IMR-90 (cell line): Measurements from ENCODE around the gene PPDPF. TPM values are rescaled to one million over a fixed set of nuclear protein-coding genes. Genes with fewer than 3 reads are reported as not detected.

Experiments
- ATAC-seq: fragments of 200-7000 bp; cut with Tn5 transposase; 2 replicates; pipeline ENCODE4 v1.9.1; 2020; ENCODE audit warnings: low read depth, mild to moderate bottlenecking, moderate library complexity
- BruUV-seq: library from RNA; stranded (reverse); fragments of 400-500 nt; replicated peaks from 2 replicates; lab custom pipeline; 2021; lab: Mats Ljungman, UMichigan
- CTCF ChIA-PET: fragments of 300-600 bp; formaldehyde crosslinking; extraction: SDS; loops from one replicate; lab custom pipeline; 2021; ENCODE audit warnings: antibody characterized with exemption; lab: Yijun Ruan, JAX
- POLR2A ChIA-PET: fragments of 300-600 bp; sonication (Branson Sonifier 250); formaldehyde crosslinking; loops from one replicate; lab custom pipeline; 2022; ENCODE audit warnings: antibody characterized with exemption; ENCODE audit not compliant: unreplicated experiment; lab: Charles Lee
- DNase-seq: peaks from one replicate; pipeline ENCODE4 v3.0.0; 2013
- H2AFZ ChIP-seq: replicated peaks from 2 replicates; pipeline ENCODE3; 2013; ENCODE audit warnings: low read length, mild to moderate bottlenecking; ENCODE audit not compliant: poor library complexity
- H2AK5ac ChIP-seq: 2 replicates; pipeline ENCODE4 v1.6.1; 2013; ENCODE audit warnings: low read depth, low read length, inconsistent platforms
- H2AK9ac ChIP-seq: replicated peaks from 2 replicates; pipeline ENCODE3; 2013; ENCODE audit warnings: mild to moderate bottlenecking, low read depth, low read length, moderate library complexity; ENCODE audit not compliant: poor library complexity
- H2BK120ac ChIP-seq: 2 replicates; pipeline ENCODE4 v1.6.1; 2013; ENCODE audit warnings: low read depth, low read length, inconsistent platforms
- H2BK15ac ChIP-seq: 3 replicates; pipeline ENCODE4 v1.6.1; 2013; ENCODE audit warnings: low read depth, low read length, inconsistent platforms
- H2BK20ac ChIP-seq: 2 replicates; pipeline ENCODE4 v1.6.1; 2013; ENCODE audit warnings: low read depth, mild to moderate bottlenecking, inconsistent platforms, low read length, moderate library complexity
- H2BK5ac ChIP-seq: 2 replicates; pipeline ENCODE4 v1.6.1; 2013; ENCODE audit warnings: mild to moderate bottlenecking, low read depth, low read length, inconsistent platforms; ENCODE audit not compliant: poor library complexity, severe bottlenecking
- H3K14ac ChIP-seq: replicated peaks from 2 replicates; pipeline ENCODE4 v1.6.1; 2013; ENCODE audit warnings: low read depth, low read length, inconsistent platforms
- H3K18ac ChIP-seq: 2 replicates; pipeline ENCODE4 v1.6.1; 2013; ENCODE audit warnings: low read depth, low read length, control low read depth
- H3K23ac ChIP-seq: 2 replicates; pipeline ENCODE4 v1.6.1; 2013; ENCODE audit warnings: low read depth, low read length, inconsistent platforms
- H3K27ac ChIP-seq: 2 replicates; pipeline ENCODE4 v1.5.1; 2013; ENCODE audit warnings: mild to moderate bottlenecking, control low read depth, low read length; ENCODE audit not compliant: insufficient read depth
- H3K27me3 ChIP-seq: 2 replicates; pipeline ENCODE4 v1.6.1; 2013; ENCODE audit warnings: low read length; ENCODE audit not compliant: control insufficient read depth, insufficient read depth
- H3K36me3 ChIP-seq: 2 replicates; pipeline ENCODE4 v1.6.1; 2013; ENCODE audit warnings: low read length, mixed read lengths; ENCODE audit not compliant: control insufficient read depth, insufficient read depth
- H3K4ac ChIP-seq: 2 replicates; pipeline ENCODE4 v1.6.1; 2013; ENCODE audit warnings: low read depth, low read length, inconsistent platforms
- H3K4me1 ChIP-seq: 2 replicates; pipeline ENCODE4 v1.6.1; 2013; ENCODE audit warnings: low read length, mixed read lengths; ENCODE audit not compliant: control insufficient read depth, insufficient read depth
- H3K4me2 ChIP-seq: 2 replicates; pipeline ENCODE4 v1.6.1; 2013; ENCODE audit warnings: low read depth, mild to moderate bottlenecking, control low read depth, low read length, moderate library complexity
- H3K4me3 ChIP-seq: 2 replicates; pipeline ENCODE4 v1.5.1; 2013; ENCODE audit warnings: low read depth, mild to moderate bottlenecking, control low read depth, low read length, moderate library complexity; ENCODE audit not compliant: insufficient read depth
- H3K56ac ChIP-seq: 2 replicates; pipeline ENCODE4 v1.6.1; 2013; ENCODE audit warnings: low read length, inconsistent platforms; ENCODE audit not compliant: insufficient read depth; ENCODE audit errors: extremely low read depth
- H3K79me1 ChIP-seq, 2 experiments: 2 replicates each; pipeline ENCODE4 v1.6.1; 2013; ENCODE audit warnings: low read length in 2 of 2, inconsistent platforms in 1 of 2, low read depth in 1 of 2
- H3K9ac ChIP-seq: 2 replicates; pipeline ENCODE4 v1.6.1; 2013; ENCODE audit warnings: low read depth, low read length, control low read depth
- H3K9me1 ChIP-seq: 2 replicates; pipeline ENCODE4 v1.6.1; 2013; ENCODE audit warnings: low read length, inconsistent platforms; ENCODE audit not compliant: insufficient read depth
- H3K9me3 ChIP-seq: 2 replicates; pipeline ENCODE4 v1.6.1; 2013; ENCODE audit warnings: low read length; ENCODE audit not compliant: control insufficient read depth, insufficient read depth
- H4K20me1 ChIP-seq: 2 replicates; pipeline ENCODE4 v1.6.1; 2013; ENCODE audit warnings: low read length, inconsistent platforms; ENCODE audit not compliant: insufficient read depth
- H4K5ac ChIP-seq: 2 replicates; pipeline ENCODE4 v1.6.1; 2013; ENCODE audit warnings: mild to moderate bottlenecking, low read depth, low read length, control low read depth
- H4K8ac ChIP-seq, 2 experiments: 2 replicates each; pipeline ENCODE4 v1.6.1; 2013; ENCODE audit warnings: low read depth in 2 of 2, low read length in 2 of 2, control low read depth in 1 of 2, inconsistent platforms in 1 of 2
- H4K91ac ChIP-seq: 2 replicates; pipeline ENCODE4 v1.6.1; 2013; ENCODE audit warnings: low read depth, low read length, inconsistent platforms; ENCODE audit not compliant: insufficient read depth
- BHLHE40 ChIP-seq: fragments of 150-350 bp; IDR thresholded peaks from 2 replicates; pipeline ENCODE4 v1.6.1; 2016; ENCODE audit warnings: mild to moderate bottlenecking, low read depth, low read length
- CEBPB ChIP-seq: IDR thresholded peaks from 2 replicates; pipeline ENCODE4 v1.6.1; 2012; ENCODE audit warnings: low read depth, low read length, improper control_type of control experiment
- ELK1 ChIP-seq: fragments of 150-350 bp; IDR thresholded peaks from 2 replicates; pipeline ENCODE4 v1.6.1; 2016; ENCODE audit warnings: low read depth, mild to moderate bottlenecking, low read length, moderate library complexity, borderline replicate concordance
- FOS ChIP-seq: fragments of 150-350 bp; IDR thresholded peaks from 2 replicates; pipeline ENCODE4 v1.6.1; 2016; ENCODE audit warnings: low read depth, low read length
- MAFK ChIP-seq: IDR thresholded peaks from 2 replicates; pipeline ENCODE4 v1.6.1; 2012; ENCODE audit warnings: low read depth, low read length, improper control_type of control experiment
- POLR2A ChIP-seq: IDR thresholded peaks from 2 replicates; pipeline ENCODE4 v1.6.1; 2012; ENCODE audit warnings: mild to moderate bottlenecking, low read depth, low read length
- RAD21 ChIP-seq: IDR thresholded peaks from 2 replicates; pipeline ENCODE4 v1.6.1; 2012; ENCODE audit warnings: low read length, improper control_type of control experiment
- RFX5 ChIP-seq: IDR thresholded peaks from 2 replicates; pipeline ENCODE4 v1.8.0; 2012; ENCODE audit warnings: low read depth, mild to moderate bottlenecking, low read length, moderate library complexity
- SMC3 ChIP-seq: fragments of 150-350 bp; IDR thresholded peaks from 2 replicates; pipeline ENCODE4 v1.6.1; 2016; ENCODE audit warnings: low read depth, mild to moderate bottlenecking, antibody characterized with exemption, low read length, moderate library complexity
- WGBS, 2 experiments: methylation state at CpG; one replicate each; pipeline versions ENCODE4 v1.1.5 to v1.1.7; 2013; ENCODE audit warnings: missing lambda C conversion rate in 2 of 2; ENCODE audit not compliant: insufficient read length in 1 of 2; ENCODE audit errors: extremely low coverage in 2 of 2; 5-methylcytosine and 5-hydroxymethylcytosine counted together
- dilution Hi-C: fragments of 300-500 bp; cut with HindIII; formaldehyde crosslinking; loops from one replicate; pipeline ENCODE4 v1.14.3; 2018; ENCODE audit warnings: low sequenced_read_pairs; ENCODE audit not compliant: unreplicated experiment
- in situ Hi-C: fragments of 300-500 bp; cut with MboI; formaldehyde crosslinking; loops from 3 replicates; pipeline ENCODE4 v1.14.3; 2019; ENCODE audit warnings: low sequenced_read_pairs, inconsistent platforms, mixed read lengths
- intact Hi-C: fragments of 100-400 bp; cut with micrococcal nuclease; formaldehyde crosslinking; loops from 2 replicates; pipeline ENCODE4 v1.10.0; 2022
- polyA plus RNA-seq, 3 experiments: library from polyadenylated mRNA; depleted of rRNA; stranded (reverse); fragments of >200 nt; gene quantifications; 2 replicates each; pipeline ENCODE4 v1.2.3, GENCODE V29; 2012; ENCODE audit warnings: low replicate concordance in 1 of 3
- total RNA-seq: library from RNA; depleted of rRNA; stranded (reverse); fragments of >200 nt; gene quantifications from 2 replicates; pipeline ENCODE4 v1.2.3, GENCODE V29; 2012

PPDPF gene
- total and polyA plus RNA-seq, 2 of the 4 experiments (the other 2 are of a cell fraction), result 12.9 to 171 TPM

GRCh38 chr20:63549679-63550282, 29.2 kb downstream of the PPDPF start:
- no peak overlapping the region for H2AFZ ChIP-seq
- ATAC-seq, result no peak
- peak overlapping the region; percentile 42 for H2AK9ac ChIP-seq
- no peak overlapping the region for H3K4me2 ChIP-seq
- H4K8ac ChIP-seq, result no peak overlapping the region
- ChIA-PET CTCF (no interaction called here), POLR2A (no interaction called here)
- no peak overlapping the region for H3K56ac ChIP-seq
- H2BK15ac ChIP-seq, result no peak overlapping the region
- in situ Hi-C loops, result no loop called here
- H3K27ac ChIP-seq, result no peak overlapping the region
- intact Hi-C loops, result no loop called here
- no peak overlapping the region for H3K4me3 ChIP-seq
- no peak overlapping the region for H4K5ac ChIP-seq
- H3K27me3 ChIP-seq, result peaks cover 36% of the 10 kb centered on the region
- H3K79me1 ChIP-seq, result no peaks in the 10 kb centered on the region
- H3K9ac ChIP-seq, result no peak overlapping the region
- H3K4ac ChIP-seq, result no peak overlapping the region
- no peak overlapping the region for H4K91ac ChIP-seq
- H3K18ac ChIP-seq, result no peak overlapping the region
- TF ChIP-seq FOS (no peak), POLR2A (no peak), RFX5 (no peak), ELK1 (no peak), MAFK (no peak), CEBPB (no peak), BHLHE40 (no peak), SMC3 (no peak), RAD21 (no peak)
- no peaks in the 10 kb centered on the region for H3K36me3 ChIP-seq
- no peaks in the 10 kb centered on the region; the same call in 1 of the 2 replicates for H4K20me1 ChIP-seq
- H3K9me1 ChIP-seq, result no peaks in the 10 kb centered on the region
- no peaks in the 10 kb centered on the region for H3K9me3 ChIP-seq
- H2BK120ac ChIP-seq, result no peak overlapping the region
- no peak overlapping the region for H3K14ac ChIP-seq
- WGBS, 2 experiments, result 77% methylated on average over 5 of the region's 18 CpGs; no CpG with 5 or more reads in 1 of the 2 experiments
- BruUV-seq, result no TSS peak
- no peak overlapping the region for H3K23ac ChIP-seq
- H2AK5ac ChIP-seq, result no peak overlapping the region
- H2BK20ac ChIP-seq, result no peak overlapping the region
- H2BK5ac ChIP-seq, result no peak overlapping the region
- peaks cover 5% of the 10 kb centered on the region; the same call in 1 of the 2 replicates for H3K4me1 ChIP-seq
- DNase-seq, result no peak
- dilution Hi-C loops, result no loop called here
